Germinal center (tissue), 1 donor: Measurements from ENCODE around the gene PLB1.

ENCODE experiments used
- DNase-seq: peaks from one replicate; pipeline ENCODE4 v3.0.0; 2012; ENCODE audit warnings: mixed read lengths, low spot score

The PLB1 gene

DNA sequence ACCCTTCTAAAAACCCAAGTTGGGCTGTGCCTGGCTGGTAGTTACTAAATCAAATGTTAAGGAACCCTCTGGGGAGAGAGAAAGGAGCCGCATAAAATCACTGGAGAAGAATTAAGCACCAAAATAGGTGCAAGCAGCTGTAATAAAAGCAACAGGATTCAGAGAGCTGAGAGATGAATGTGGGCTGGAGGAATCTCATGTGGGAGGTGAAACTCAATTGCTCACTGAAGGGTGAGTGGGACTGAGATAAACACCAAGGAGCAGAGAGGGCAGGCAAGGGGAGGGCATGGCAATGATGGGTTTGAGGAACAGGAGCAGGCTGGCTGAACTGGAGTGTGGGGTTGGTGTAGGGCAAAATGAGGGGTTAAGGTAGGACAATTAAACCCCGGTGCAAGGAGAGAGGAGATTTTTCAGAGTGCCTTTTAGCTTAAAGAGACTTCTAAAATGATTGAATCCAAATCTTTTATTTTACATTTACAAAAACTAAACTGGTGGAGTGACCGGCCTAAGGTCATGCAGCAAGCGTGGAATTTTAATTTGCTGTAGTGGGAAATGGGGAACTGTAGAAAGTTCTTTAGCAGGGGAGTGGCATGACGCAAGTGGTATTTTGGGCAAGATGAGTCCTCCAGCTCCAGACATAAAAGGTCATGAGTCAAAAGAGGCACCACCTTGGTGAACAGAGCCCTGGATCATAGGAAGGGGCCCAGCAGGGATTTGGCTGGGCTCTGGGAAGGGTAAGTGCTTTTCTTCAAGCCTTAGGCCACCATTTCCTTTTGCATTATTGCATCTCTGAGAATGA is 10.5 kb downstream of the PLB1 start:
- no peak for DNase-seq

DNA sequence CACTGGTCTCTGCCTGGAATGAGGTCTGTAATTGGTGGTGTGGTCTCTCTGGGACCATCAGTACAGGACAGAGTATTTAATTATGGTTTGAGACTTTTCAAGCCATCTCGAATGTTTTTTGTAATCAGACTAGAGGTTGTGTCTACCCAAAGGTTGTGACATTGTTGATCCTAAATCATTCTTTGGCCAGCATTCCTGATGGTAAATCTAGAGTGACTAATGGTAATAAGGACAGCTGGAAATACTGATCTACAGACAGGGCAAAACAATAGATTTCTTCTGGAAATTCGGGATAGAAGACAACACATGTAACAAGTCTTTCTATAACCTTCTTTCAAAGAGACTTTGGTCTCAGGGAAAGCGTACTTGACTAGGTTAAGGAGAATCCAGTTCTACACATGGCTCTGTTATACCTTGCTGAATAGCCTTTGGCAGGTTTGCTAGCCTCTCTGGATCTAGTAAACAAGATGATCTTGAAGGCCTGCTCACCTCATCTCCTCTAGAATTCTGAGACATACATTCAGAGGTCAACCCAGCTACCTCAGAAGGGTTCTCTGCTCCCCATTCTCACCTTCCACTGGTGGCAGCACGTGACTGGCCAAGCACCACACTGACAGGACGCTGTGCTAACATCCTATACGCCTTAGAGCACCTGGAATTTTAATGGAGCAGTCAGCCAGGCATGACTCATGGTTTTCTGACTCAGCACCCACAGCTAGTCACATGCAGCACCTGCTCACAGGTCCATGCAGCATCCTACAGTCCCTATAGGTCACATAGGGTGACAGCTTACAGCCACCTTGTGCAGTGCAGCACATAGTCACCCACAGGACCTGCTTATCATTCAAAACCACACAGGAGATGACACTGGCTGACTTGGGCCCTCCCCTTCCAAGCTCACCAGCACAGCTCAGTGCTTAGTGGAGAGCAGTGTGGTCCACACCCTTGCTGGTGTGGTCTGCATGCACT is 12.2 kb downstream of the PLB1 start:
- DNase-seq, result no peak

GRCh38 chr2:28509361-28509760 is 13.5 kb downstream of the PLB1 start:
- DNase-seq, result no peak

- no peak for DNase-seq
Measured at GRCh38 chr2:28510184-28510583, 14.3 kb downstream of the PLB1 start.

GRCh38 chr2:28511871-28512606 is 16.2 kb downstream of the PLB1 start:
- no peak for DNase-seq

GRCh38 chr2:28512607-28512965 is 16.7 kb downstream of the PLB1 start:
- DNase-seq, result no peak

GRCh38 chr2:28513097-28513496 is 17.2 kb downstream of the PLB1 start:
- DNase-seq, result no peak

- DNase-seq, result no peak
Measured at GRCh38 chr2:28515176-28515751, 19.4 kb downstream of the PLB1 start.

DNA sequence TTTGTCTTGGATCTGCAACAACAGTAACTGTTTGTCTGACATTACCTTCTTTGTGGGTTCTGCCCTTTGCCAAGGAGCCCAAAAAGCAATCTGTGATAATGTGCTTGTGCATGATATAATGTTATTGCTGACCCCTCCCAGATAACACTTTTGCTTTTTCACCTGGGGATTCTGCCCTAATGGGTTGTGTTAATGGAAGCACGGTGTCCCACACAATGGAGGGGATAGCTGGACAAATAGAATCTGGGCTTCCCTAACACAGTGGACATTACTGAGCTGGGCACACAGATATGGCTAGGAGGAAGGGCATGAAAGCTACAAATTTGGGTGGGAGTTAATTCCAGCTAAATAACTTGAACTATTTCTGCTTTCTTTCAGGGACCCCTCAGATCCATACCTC is 20.6 kb downstream of the PLB1 start:
- DNase-seq, result no peak

DNA sequence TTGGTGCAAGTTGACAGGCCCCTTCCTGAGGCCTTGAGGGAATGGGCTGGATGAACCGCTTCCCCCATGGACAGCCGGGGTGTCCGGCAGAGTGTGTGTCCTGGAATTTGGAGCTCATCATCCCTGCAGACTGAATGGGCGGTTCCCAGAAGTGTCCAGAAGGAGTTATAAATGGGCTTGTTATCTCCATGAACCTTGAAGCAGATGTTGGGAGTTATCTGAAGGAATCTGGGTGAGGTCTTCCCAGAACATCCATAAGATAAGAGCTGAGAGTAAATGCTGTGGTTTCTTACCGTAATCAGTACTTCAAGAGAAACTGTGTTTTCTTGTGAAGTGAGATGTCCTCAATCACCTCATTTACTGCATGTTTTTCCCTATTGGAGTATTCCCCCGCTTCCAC is 21.1 kb downstream of the PLB1 start:
- no peak for DNase-seq

GRCh38 chr2:28521663-28522062 is 25.8 kb downstream of the PLB1 start:
- DNase-seq, result no peak

- DNase-seq, result no peak
Measured at GRCh38 chr2:28522481-28522880, 26.6 kb downstream of the PLB1 start.

DNA sequence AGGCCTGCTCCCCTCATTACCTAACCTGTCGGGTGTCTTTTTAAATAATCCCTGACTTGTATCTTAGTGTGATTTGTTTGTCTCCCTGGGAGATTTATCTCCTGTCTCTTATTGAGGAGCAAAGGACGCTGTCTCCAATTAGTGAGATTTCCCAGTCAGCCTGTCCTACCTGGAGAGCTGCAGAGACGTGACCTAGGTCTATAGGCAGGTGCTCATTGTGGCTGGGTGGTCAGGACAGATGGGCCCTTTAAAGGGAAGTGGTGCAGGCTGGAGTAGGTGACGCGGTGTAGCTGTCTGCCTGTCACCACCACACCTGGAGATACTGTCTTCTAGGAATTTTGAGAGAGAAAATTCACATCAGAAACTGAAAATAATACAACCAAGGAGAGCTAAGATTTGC is 28.0 kb downstream of the PLB1 start:
- no peak for DNase-seq

- no peak for DNase-seq
Measured at GRCh38 chr2:28525481-28525880, 29.6 kb downstream of the PLB1 start.

- DNase-seq, result no peak
Measured at GRCh38 chr2:28526527-28527132, 30.8 kb downstream of the PLB1 start.

DNA sequence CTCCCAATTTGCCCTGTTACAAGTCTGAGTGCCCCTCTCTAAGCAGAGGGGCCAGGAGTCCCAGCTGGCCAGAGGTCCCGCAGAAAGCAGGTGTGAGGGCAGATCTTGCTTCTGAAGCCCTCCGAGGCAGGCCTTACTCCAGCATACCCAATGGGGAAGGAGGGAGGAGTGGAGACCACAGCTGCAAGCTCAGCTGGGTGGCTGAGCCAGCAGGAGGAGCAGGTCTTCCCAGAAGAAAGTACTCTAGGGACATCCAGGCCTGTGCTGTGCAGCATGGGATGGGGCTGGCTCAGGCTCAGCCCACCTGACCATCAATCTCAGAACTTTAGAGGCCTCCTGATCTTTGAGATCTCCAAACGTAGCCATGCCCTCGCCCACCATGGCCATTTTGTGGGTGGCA is 31.3 kb downstream of the PLB1 start:
- DNase-seq, result no peak

GRCh38 chr2:28528206-28528605 is 32.3 kb downstream of the PLB1 start:
- DNase-seq, result no peak

DNA sequence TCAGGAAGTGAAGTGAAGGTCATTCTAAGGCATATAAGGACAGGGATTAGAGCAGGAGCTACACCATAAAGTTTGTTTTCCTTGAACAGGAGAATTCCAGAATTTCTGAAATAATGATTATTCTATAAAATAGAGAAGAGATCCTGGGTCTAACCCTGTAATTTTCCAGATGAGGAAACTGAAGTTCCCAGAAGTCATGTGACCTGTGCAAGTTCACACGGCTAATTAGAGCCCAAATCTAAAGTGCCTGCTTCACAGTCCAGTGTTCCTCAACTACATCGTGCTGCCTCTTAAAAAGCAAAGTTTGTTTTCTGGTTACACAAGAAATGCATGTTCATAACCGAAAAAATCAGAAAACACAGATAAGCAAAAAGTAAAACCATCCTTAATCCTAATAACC is 34.9 kb downstream of the PLB1 start:
- no peak for DNase-seq

DNA sequence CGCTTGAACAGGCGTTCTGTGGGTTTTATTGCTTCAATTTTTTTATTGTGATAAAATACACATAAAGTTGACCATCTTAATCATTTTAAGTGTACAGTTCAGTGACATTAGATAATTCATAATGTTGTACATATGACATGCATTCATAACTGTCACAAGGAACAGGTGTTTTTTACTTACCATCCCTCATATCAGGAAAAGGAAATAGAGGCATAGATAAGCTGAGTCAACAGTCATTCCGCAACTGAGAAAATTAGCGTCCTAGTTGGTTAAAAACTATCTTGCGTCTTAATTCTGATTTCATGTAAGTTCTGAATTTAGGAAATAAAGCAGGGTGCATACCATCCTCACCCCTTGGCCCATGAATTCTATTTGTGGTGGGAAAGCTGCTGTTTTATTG is 36.5 kb downstream of the PLB1 start:
- DNase-seq, result no peak

DNA sequence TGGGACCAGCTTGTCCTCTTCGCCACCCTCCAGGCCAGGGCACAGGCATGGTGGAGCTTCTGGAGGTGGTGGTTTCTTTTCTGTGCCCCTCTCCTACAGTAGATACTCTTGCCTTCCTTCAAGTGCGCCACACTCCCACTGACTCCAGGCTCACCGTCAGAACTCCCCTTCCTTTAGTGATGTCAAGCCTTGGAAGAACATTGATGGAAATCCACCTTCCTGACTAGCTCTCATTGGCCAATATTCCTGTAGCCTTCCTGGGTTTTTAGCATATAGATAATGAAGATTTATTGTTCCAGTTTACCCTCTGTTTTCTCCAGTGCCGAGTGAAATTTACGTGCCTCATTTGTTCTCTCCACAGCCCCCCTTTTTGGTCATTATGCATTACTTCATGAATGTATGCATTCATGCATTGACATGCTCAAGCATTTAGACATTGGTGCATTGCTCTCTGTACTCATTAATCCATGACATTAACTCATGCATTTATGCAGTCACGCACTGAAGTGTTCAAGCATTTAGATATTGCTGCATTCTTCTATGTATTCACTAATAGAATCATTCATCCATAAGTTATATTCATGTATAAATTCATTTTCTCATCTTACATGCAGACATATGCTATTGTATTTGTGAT is 37.3 kb downstream of the PLB1 start:
- no peak for DNase-seq

DNA sequence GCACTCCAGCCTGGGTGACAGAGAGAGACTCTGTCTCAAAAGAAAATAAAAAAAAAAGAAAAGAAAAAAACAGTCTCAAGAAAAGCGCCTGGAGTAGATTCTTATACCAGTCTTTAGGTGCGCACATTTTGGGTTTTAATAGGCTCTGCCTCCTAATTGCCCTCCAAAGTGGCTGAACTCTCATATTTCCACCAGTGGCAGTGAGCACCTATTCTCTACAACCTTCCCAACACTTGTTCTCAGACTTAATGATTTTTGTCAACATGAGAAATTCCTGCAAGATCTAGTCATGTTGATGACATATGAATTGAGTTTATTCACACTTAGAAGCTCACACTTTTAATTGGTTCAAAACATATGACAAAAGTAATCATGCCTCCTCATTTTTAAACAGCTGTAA is 39.0 kb downstream of the PLB1 start:
- DNase-seq, result no peak
